Measurements from ENCODE around the gene FRMPD4. TPM values are rescaled to one million over a fixed set of nuclear protein-coding genes. Genes with fewer than 3 reads are reported as not detected.

FRMPD4 gene
- total and polyA plus RNA-seq, 10 of the 15 experiments (the other 5 are each of a cell fraction or from before 2014, with no cell fraction given): not detected

GRCh38 chrX:12480956-12481355 is 342.7 kb downstream of the FRMPD4 start:
- no peak overlapping the region for H3K4me2 ChIP-seq (ENCODE audit: control insufficient read depth, insufficient read depth)
- ChIA-PET SMC1A (ENCODE audit: uncharacterized antibody, unreplicated experiment) (no interaction called here), CTCF (no interaction called here), POLR2A (no interaction called here), RAD21 (ENCODE audit: unreplicated experiment) (no interaction called here)
- H3K27ac ChIP-seq (ENCODE audit: control insufficient read depth, insufficient read depth): no peak overlapping the region
- FAIRE-seq (no peak), ATAC-seq (no peak), DNase-seq (ENCODE audit: low read depth, low spot score) (no peak)
- no peak overlapping the region for H2AFZ ChIP-seq (ENCODE audit: control insufficient read depth, low read depth, low read length)
- TF ChIP-seq DPF2 (IDR thresholded peaks at IDR 0.05): no peak
- no peak for TF ChIP-seq SREBF2 (IDR thresholded peaks at IDR 0.05; ENCODE audit: low read length)
- no peak for TF ChIP-seq CHD1 (IDR thresholded peaks at IDR 0.05; ENCODE audit: low read depth, low read length)
- no peak for TF ChIP-seq EP300 (IDR thresholded peaks at IDR 0.05; ENCODE audit: borderline replicate concordance in 1 of 2, control insufficient read depth in 1 of 2, low read depth in 2 of 2, low read length in 2 of 2)
- no peak for TF ChIP-seq CBX5 (IDR thresholded peaks at IDR 0.05; ENCODE audit: low read depth)
- TF ChIP-seq EGR1 (IDR thresholded peaks at IDR 0.05; ENCODE audit: borderline replicate concordance in 1 of 2, low read depth in 2 of 2, low read length in 2 of 2): no peak
- no peak for TF ChIP-seq GABPA (IDR thresholded peaks at IDR 0.05; ENCODE audit: low read depth)
- TF ChIP-seq HSF1 (IDR thresholded peaks at IDR 0.05; ENCODE audit: low read depth, low read length): no peak
- TF ChIP-seq NBN (IDR thresholded peaks at IDR 0.05): no peak
- no peak for TF ChIP-seq HDAC6 (IDR thresholded peaks at IDR 0.05; ENCODE audit: unreplicated experiment)
- TF ChIP-seq NR2F1 (conservative IDR thresholded peaks at IDR 0.05): no peak
- no peak for TF ChIP-seq RUNX3 (IDR thresholded peaks at IDR 0.05; ENCODE audit: low read length)
- no peak for TF ChIP-seq ASH2L (IDR thresholded peaks at IDR 0.05; ENCODE audit: borderline replicate concordance, low read depth)
- no peak for TF ChIP-seq CUX1 (IDR thresholded peaks at IDR 0.05; ENCODE audit: insufficient replicate concordance, low read depth, low read length)
- TF ChIP-seq HCFC1 (IDR thresholded peaks at IDR 0.05; ENCODE audit: low read length): no peak
- H3K9me3 ChIP-seq (replicated peaks; ENCODE audit: control insufficient read depth, insufficient read depth, low read length): no peaks in the 10 kb centered on the region
- no peak overlapping the region for H3K9ac ChIP-seq (ENCODE audit: control insufficient read depth, insufficient read depth, low read length)
- H3K4me3 ChIP-seq: no peak overlapping the region
- in situ Hi-C loops (cut with MboI): no loop called here
- no TSS peak for BruUV-seq (replicated peaks)
- no peaks in the 10 kb centered on the region for H3K36me3 ChIP-seq (ENCODE audit: control insufficient read depth in 2 of 2, insufficient read depth in 2 of 2, low read length in 1 of 2)
- H3K4me1 ChIP-seq (ENCODE audit: control insufficient read depth, insufficient read depth, low read length): no peaks in the 10 kb centered on the region
- 62% methylated on average over 3 of the region's 3 CpGs for WGBS (ENCODE audit: insufficient coverage, insufficient replicate concordance, low lambda C conversion rate, missing lambda C conversion rate)
- H3K27me3 ChIP-seq (replicated peaks in 1 of 2; ENCODE audit: control insufficient read depth in 2 of 2, insufficient read depth in 2 of 2, low read length in 1 of 2): no peaks in the 10 kb centered on the region
- intact Hi-C loops (cut with micrococcal nuclease; ENCODE audit: unreplicated experiment): no loop called here
- H4K20me1 ChIP-seq (ENCODE audit: control insufficient read depth, insufficient read depth): no peaks in the 10 kb centered on the region
- no peaks in the 10 kb centered on the region for H3K79me2 ChIP-seq (ENCODE audit: control insufficient read depth, insufficient read depth, low read length)

All from GM12878 (cell line).